GM12865 (cell line): ENCODE measurements around the gene CD164.

Source experiments
- DNase-seq: peaks from one replicate; pipeline ENCODE4 v3.0.0; 2010; ENCODE audit warnings: low read depth
- H3K4me3 ChIP-seq: 2 replicates; pipeline ENCODE4 v1.5.1; 2011; ENCODE audit warnings: mild to moderate bottlenecking, low read depth, low read length, control low read depth
- TF ChIP-seq, protein P1 (sequence below): IDR thresholded peaks from 2 replicates; pipeline ENCODE4 v1.5.1; 2011; ENCODE audit warnings: low read length, control low read depth, low read depth, inconsistent platforms; ENCODE audit not compliant: insufficient read depth; ENCODE audit errors: missing control alignments

Gene CD164

GRCh38 chr6:109417646-109418045 lies 35.4 kb upstream of the CD164 start:
- no peak overlapping the region for H3K4me3 ChIP-seq
- TF ChIP-seq, protein P1, sequence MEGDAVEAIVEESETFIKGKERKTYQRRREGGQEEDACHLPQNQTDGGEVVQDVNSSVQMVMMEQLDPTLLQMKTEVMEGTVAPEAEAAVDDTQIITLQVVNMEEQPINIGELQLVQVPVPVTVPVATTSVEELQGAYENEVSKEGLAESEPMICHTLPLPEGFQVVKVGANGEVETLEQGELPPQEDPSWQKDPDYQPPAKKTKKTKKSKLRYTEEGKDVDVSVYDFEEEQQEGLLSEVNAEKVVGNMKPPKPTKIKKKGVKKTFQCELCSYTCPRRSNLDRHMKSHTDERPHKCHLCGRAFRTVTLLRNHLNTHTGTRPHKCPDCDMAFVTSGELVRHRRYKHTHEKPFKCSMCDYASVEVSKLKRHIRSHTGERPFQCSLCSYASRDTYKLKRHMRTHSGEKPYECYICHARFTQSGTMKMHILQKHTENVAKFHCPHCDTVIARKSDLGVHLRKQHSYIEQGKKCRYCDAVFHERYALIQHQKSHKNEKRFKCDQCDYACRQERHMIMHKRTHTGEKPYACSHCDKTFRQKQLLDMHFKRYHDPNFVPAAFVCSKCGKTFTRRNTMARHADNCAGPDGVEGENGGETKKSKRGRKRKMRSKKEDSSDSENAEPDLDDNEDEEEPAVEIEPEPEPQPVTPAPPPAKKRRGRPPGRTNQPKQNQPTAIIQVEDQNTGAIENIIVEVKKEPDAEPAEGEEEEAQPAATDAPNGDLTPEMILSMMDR: no peak
- no peak for DNase-seq

DNA sequence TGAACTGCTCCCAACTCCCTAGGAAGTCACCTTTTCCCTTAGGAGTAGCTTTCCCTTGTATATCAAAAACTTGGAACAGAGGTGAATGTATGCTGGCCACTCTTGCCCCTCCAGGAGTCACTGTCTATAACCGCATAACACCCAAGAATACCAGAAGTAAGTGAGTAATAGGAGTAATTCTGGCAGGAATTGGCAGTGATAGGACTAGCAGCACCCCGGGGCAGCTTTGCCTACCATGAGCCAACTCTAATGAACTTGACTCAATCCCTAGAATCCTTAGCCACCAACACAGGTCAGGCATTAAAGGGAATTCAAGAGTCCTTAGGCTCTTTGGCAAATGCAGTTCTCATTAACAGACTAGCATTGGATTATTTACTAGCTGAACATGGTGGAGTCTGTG lies 28.8 kb upstream of the CD164 start:
- no peak overlapping the region for H3K4me3 ChIP-seq
- DNase-seq: no peak
- TF ChIP-seq, protein P1: no peak

- no peak for DNase-seq
- TF ChIP-seq, protein P1: no peak
Observed at GRCh38 chr6:109406196-109406595, 23.9 kb upstream of the CD164 start.

DNA sequence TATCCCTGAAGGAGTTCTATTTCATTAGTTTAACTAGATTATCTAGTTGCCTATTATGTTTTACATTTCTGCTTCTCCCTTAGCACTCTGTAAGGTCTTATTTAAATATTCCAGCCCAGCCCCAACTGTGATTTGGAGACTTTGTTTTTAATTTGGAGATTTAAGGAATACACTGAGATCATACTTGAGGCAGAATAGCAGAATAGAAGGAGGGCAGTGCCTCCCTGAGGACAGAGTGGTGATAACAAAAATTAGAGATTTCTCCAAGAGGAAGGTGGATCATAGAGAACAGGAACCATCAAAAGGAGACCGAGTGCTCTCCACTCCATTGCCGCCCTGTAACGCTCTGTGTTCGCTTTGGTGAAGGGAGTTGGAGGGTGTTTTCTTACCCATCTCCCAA lies 14.8 kb upstream of the CD164 start:
- H3K4me3 ChIP-seq: no peak overlapping the region
- DNase-seq: no peak
- TF ChIP-seq, protein P1: no peak

More at GRCh38 chr6:109406196-109406595, 23.9 kb upstream of the CD164 start:
- H3K4me3 ChIP-seq: no peak overlapping the region

- TF ChIP-seq, protein P1: no peak
- no peak for DNase-seq
- no peak overlapping the region for H3K4me3 ChIP-seq
Observed at GRCh38 chr6:109396046-109396718, 13.9 kb upstream of the CD164 start.

DNA sequence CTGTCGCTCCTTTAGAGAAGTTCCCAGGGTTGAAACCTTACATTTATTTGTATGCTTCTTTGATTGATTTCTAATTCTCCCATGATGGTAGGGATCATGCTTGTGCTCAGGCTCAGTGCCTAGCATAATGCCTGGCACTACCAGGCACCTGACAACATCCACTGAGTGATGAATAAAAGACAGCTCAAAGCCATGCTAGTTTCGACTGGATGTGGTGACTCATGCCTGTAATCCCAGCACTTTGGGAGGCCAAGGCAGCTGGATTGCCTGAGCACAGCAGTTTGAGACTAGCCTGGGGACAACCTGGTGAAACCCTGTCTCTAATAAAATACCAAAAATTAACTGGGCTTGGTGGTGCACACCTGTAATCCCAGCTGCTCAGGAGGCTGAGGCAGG lies 11.6 kb upstream of the CD164 start:
- no peak for DNase-seq
- no peak overlapping the region for H3K4me3 ChIP-seq
- TF ChIP-seq, protein P1: no peak
